Brain microvascular endothelial cell (primary cell): ENCODE data around the gene CCR3.

ENCODE experiments used
- DNase-seq: peaks from one replicate; pipeline ENCODE4 v3.0.0-alpha.2; 2020
- H3K27ac ChIP-seq: fragments of 250-450 bp; sonication (Bioruptor Pico); 2 replicates; pipeline ENCODE4 v1.5.1; 2020; ENCODE audit warnings: mild to moderate bottlenecking, moderate library complexity
- H3K27me3 ChIP-seq: fragments of 250-450 bp; sonication (Bioruptor Pico); replicated peaks from 2 replicates; pipeline ENCODE4 v1.5.1; 2020; ENCODE audit warnings: mild to moderate bottlenecking
- H3K36me3 ChIP-seq: fragments of 250-450 bp; sonication (Bioruptor Pico); replicated peaks from 2 replicates; pipeline ENCODE4 v1.5.1; 2020; ENCODE audit warnings: mild to moderate bottlenecking
- H3K4me3 ChIP-seq: 2 replicates; pipeline ENCODE4 v1.5.1; 2011; ENCODE audit warnings: low read depth, mild to moderate bottlenecking, control low read depth, low read length, moderate library complexity
- CTCF ChIP-seq: IDR thresholded peaks from 2 replicates; pipeline ENCODE4 v1.5.1; 2011; ENCODE audit warnings: low read depth, mild to moderate bottlenecking, moderate library complexity, low read length, control low read depth, inconsistent platforms; ENCODE audit errors: missing control alignments
- in situ Hi-C: cut with HindIII; loops from 2 replicates; pipeline ENCODE4 v1.10.0; 2017; ENCODE audit warnings: low sequenced_read_pairs, low pct_ligation_motif_present

Gene CCR3

GRCh38 chr3:46297658-46298423, 55.6 kb downstream of the CCR3 start:
- no peak for DNase-seq
- in situ Hi-C loops, result no loop called here
- Histone ChIP-seq H3K27ac (no peak overlapping the region), H3K27me3 (peaks cover 3% of the 10 kb centered on the region), H3K36me3 (no peaks in the 10 kb centered on the region), H3K4me3 (no peak overlapping the region)
- TF ChIP-seq CTCF, result no peak

- Histone ChIP-seq H3K4me3 (no peak overlapping the region), H3K27me3 (peaks cover 3% of the 10 kb centered on the region), H3K27ac (no peak overlapping the region), H3K36me3 (no peaks in the 10 kb centered on the region)
- TF ChIP-seq CTCF, result no peak
- DNase-seq, result no peak
- in situ Hi-C loops, result no loop called here
Measured at GRCh38 chr3:46298871-46299607, 56.8 kb downstream of the CCR3 start.

GRCh38 chr3:46299608-46300460, 57.6 kb downstream of the CCR3 start:
- H3K27ac ChIP-seq, result no peak overlapping the region
- in situ Hi-C loops, result no loop called here
- DNase-seq, result no peak
- no peak overlapping the region for H3K4me3 ChIP-seq
- no peaks in the 10 kb centered on the region for H3K36me3 ChIP-seq
- peaks cover 3% of the 10 kb centered on the region for H3K27me3 ChIP-seq
- no peak for TF ChIP-seq CTCF

GRCh38 chr3:46300461-46300789, 58.2 kb downstream of the CCR3 start:
- H3K27ac ChIP-seq, result no peak overlapping the region
- H3K4me3 ChIP-seq, result no peak overlapping the region
- peaks cover 3% of the 10 kb centered on the region for H3K27me3 ChIP-seq
- DNase-seq, result no peak
- in situ Hi-C loops, result no loop called here
- TF ChIP-seq CTCF, result no peak
- H3K36me3 ChIP-seq, result no peaks in the 10 kb centered on the region

- Histone ChIP-seq H3K36me3 (no peaks in the 10 kb centered on the region), H3K27ac (no peak overlapping the region), H3K27me3 (peaks cover 3% of the 10 kb centered on the region), H3K4me3 (no peak overlapping the region)
- in situ Hi-C loops, result no loop called here
- DNase-seq, result no peak
- no peak for TF ChIP-seq CTCF
Measured at GRCh38 chr3:46301122-46301835, 59.0 kb downstream of the CCR3 start.
